ENCODE measurements around the gene TYW3.
A peak's percentile ranks its signal among the peaks of the same experiment; 100 is the strongest.

TYW3 gene

GRCh38 chr1:74732960-74733603, at the start of gene TYW3, which contains the start of gene CRYZ:
Gene TYW3 (plus strand): TSS chr1:74733152. CDS start chr1:74733245, 93 bp downstream.
Gene CRYZ (minus strand): TSS chr1:74733050. CDS start chr1:74724821, 8,229 bp downstream.
- DNase-seq: peak; percentile 77

GRCh38 chr1:74683656-74684055, 49.3 kb upstream of the TYW3 start:
- DNase-seq: no peak

GRCh38 chr1:74684301-74684700, 48.7 kb upstream of the TYW3 start:
- no peak for DNase-seq

- DNase-seq: no peak
Measured at GRCh38 chr1:74686928-74687327, 46.0 kb upstream of the TYW3 start.

GRCh38 chr1:74689621-74690363, 43.2 kb upstream of the TYW3 start:
- DNase-seq: peak; percentile 4

- no peak for DNase-seq
Measured at GRCh38 chr1:74690364-74690696, 42.6 kb upstream of the TYW3 start.

- DNase-seq: no peak
Measured at GRCh38 chr1:74690909-74691308, 42.0 kb upstream of the TYW3 start.

- no peak for DNase-seq
Measured at GRCh38 chr1:74693473-74693872, 39.5 kb upstream of the TYW3 start.

- DNase-seq: no peak
Measured at GRCh38 chr1:74697832-74698231, 35.1 kb upstream of the TYW3 start.

- DNase-seq: no peak
Measured at GRCh38 chr1:74699331-74699730, 33.6 kb upstream of the TYW3 start.

- no peak for DNase-seq
Measured at GRCh38 chr1:74703386-74704182, 29.4 kb upstream of the TYW3 start.

GRCh38 chr1:74712881-74713280, 20.1 kb upstream of the TYW3 start:
- no peak for DNase-seq

- no peak for DNase-seq
Measured at GRCh38 chr1:74713849-74714248, 19.1 kb upstream of the TYW3 start.

- DNase-seq: no peak
Measured at GRCh38 chr1:74714429-74715235, 18.3 kb upstream of the TYW3 start.

GRCh38 chr1:74715236-74715502, 17.8 kb upstream of the TYW3 start:
- no peak for DNase-seq

- DNase-seq: no peak
Measured at GRCh38 chr1:74715806-74716205, 17.1 kb upstream of the TYW3 start.

- DNase-seq: no peak
Measured at GRCh38 chr1:74716822-74717221, 16.1 kb upstream of the TYW3 start.

GRCh38 chr1:74717626-74718025, 15.3 kb upstream of the TYW3 start:
- no peak for DNase-seq

- no peak for DNase-seq
Measured at GRCh38 chr1:74726063-74726462, 6.9 kb upstream of the TYW3 start.

- DNase-seq: no peak
Measured at GRCh38 chr1:74728736-74729135, 4.2 kb upstream of the TYW3 start.

GRCh38 chr1:74729741-74730478, 3.0 kb upstream of the TYW3 start:
- DNase-seq: no peak

- no peak for DNase-seq
Measured at GRCh38 chr1:74731399-74732052, 1.4 kb upstream of the TYW3 start.
